BLaER1 treated with 17β-estradiol and CSF1 and Interleukin-3, amounts not matched to agents 10 nM and 100 nM (cell line): ENCODE data around the gene CCDC85C.

Experiments
- H3K27ac ChIP-seq, 11 experiments: shearing (Covaris generic); formaldehyde crosslinking; 2 replicates each; pipeline ENCODE4 v1.8.1; 2022
- H3K27me3 ChIP-seq, 11 experiments: shearing (Covaris generic); formaldehyde crosslinking; 2 replicates each; pipeline ENCODE4 v1.8.1; 2022
- H3K36me3 ChIP-seq, 11 experiments: shearing (Covaris generic); formaldehyde crosslinking; 2 replicates each; pipeline ENCODE4 v1.8.1; 2022
- H3K4me1 ChIP-seq, 10 experiments: shearing (Covaris generic); formaldehyde crosslinking; 2 replicates each; pipeline ENCODE4 v1.8.1; 2022
- H3K4me2 ChIP-seq, 11 experiments: shearing (Covaris generic); formaldehyde crosslinking; 2 replicates each; pipeline ENCODE4 v1.8.1; 2022
- H3K4me3 ChIP-seq, 10 experiments: shearing (Covaris generic); formaldehyde crosslinking; 2 replicates each; pipeline ENCODE4 v1.8.1; 2022
- H3K9ac ChIP-seq, 11 experiments: shearing (Covaris generic); formaldehyde crosslinking; 2 replicates each; pipeline ENCODE4 v1.8.1; 2022
- H3K9me3 ChIP-seq, 11 experiments: shearing (Covaris generic); formaldehyde crosslinking; replicated peaks in 1 of 11; 2 replicates each; pipeline ENCODE4 v1.8.1; 2022
- H4K20me1 ChIP-seq, 11 experiments: shearing (Covaris generic); formaldehyde crosslinking; 2 replicates each; pipeline ENCODE4 v1.8.1; 2022
- Cebpa-rat ChIP-seq, 11 experiments: shearing (Covaris generic); IDR thresholded peaks; 2 replicates each; pipeline ENCODE4 v1.8.1; 2022

CCDC85C gene

GRCh38 chr14:99552572-99553216, 51.3 kb downstream of the CCDC85C start:
- no peak overlapping the region for H3K4me3 ChIP-seq
- H4K20me1 ChIP-seq, result peaks cover 5 to 100% (median 79%) of the 10 kb centered on the region in 11 experiments; a peak in 20 of 22 replicates
- peak overlapping the region in 1 of 11 experiments; percentile 75; a peak in 4 of 22 replicates for H3K4me2 ChIP-seq
- no peaks in the 10 kb centered on the region for H3K9me3 ChIP-seq
- H3K27me3 ChIP-seq, result peaks cover 0 to 26% (median 0%) of the 10 kb centered on the region in 11 experiments; a peak in 8 of 22 replicates
- H3K9ac ChIP-seq, result no peak overlapping the region; a peak in 1 of 22 replicates
- no peak overlapping the region for H3K27ac ChIP-seq
- no peaks in the 10 kb centered on the region for H3K36me3 ChIP-seq
- TF ChIP-seq Cebpa-rat (IDR thresholded peaks at IDR 0.05), result no peak
- peaks cover 17 to 54% (median 49%) of the 10 kb centered on the region in 10 experiments for H3K4me1 ChIP-seq

- Histone ChIP-seq H3K4me3 (no peak overlapping the region), H3K27ac (no peak overlapping the region), H3K36me3 (no peaks in the 10 kb centered on the region), H3K27me3 (peaks cover 0 to 32% (median 0%) of the 10 kb centered on the region in 11 experiments; a peak in 8 of 22 replicates), H4K20me1 (peaks cover 5 to 100% (median 84%) of the 10 kb centered on the region in 11 experiments; a peak in 20 of 22 replicates), H3K9me3 (no peaks in the 10 kb centered on the region), H3K4me2 (peak overlapping the region in 5 of 11 experiments; percentile 75 to 92 (median 84); a peak in 6 of 22 replicates), H3K9ac (no peak overlapping the region; a peak in 1 of 22 replicates), H3K4me1 (peaks cover 17 to 60% (median 55%) of the 10 kb centered on the region in 10 experiments)
- no peak for TF ChIP-seq Cebpa-rat (IDR thresholded peaks at IDR 0.05)
Measured at GRCh38 chr14:99552021-99552553, 51.9 kb downstream of the CCDC85C start.

DNA sequence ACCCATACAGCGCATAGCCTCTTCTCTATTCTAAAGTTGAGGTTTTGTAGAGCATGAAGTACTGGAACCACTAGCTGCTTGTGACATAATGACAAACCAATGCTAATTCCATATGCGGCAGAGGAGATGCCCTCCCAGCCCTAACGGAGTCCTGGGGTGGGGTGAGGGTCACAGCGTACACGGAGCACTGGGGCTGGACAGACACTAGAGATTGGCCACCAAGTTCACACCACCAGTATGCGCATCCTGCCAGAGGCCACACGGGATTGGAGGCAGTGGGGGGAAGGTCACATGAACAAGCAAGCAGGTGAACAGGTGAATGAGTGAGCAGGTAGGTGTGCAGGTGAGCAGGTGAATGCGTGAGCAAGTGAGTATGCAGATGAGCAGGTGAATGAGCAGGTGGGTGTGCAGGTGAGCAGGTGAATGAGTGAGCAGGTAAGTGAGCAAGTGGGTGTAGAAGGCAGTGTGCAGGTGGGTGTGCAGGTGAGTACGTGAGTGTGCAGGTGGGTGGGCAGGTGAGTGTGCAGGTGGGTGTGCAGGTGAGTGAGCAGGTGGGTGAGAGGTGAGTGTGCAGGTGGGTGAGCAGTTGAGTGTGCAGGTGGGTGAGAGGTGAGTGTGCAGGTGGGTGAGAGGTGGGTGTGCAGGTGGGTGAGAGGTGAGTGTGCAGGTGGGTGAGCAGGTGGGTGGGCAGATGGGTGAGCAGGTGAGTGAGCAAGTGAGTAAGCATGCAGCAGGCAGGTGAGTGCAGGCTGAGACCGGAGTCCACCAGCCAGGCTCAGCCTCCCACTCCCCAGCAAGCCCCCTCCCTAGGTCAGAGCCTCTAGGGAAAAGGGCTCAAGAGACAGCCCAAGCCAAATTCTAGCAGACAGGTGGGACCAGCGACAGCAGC, 52.7 kb downstream of the CCDC85C start:
- Histone ChIP-seq H3K36me3 (no peaks in the 10 kb centered on the region), H3K4me2 (peak overlapping the region in 9 of 11 experiments; percentile 44 to 92 (median 75); a peak in 17 of 22 replicates), H3K9ac (no peak overlapping the region), H3K4me3 (no peak overlapping the region), H3K27ac (no peak overlapping the region), H3K4me1 (peaks cover 17 to 68% (median 63%) of the 10 kb centered on the region in 10 experiments), H4K20me1 (peaks cover 5 to 100% (median 91%) of the 10 kb centered on the region in 11 experiments; a peak in 20 of 22 replicates), H3K27me3 (peaks cover 0 to 40% (median 0%) of the 10 kb centered on the region in 11 experiments; a peak in 8 of 22 replicates), H3K9me3 (no peaks in the 10 kb centered on the region)
- no peak for TF ChIP-seq Cebpa-rat (IDR thresholded peaks at IDR 0.05)

GRCh38 chr14:99550387-99550992, 53.5 kb downstream of the CCDC85C start:
- H3K9ac ChIP-seq, result peak overlapping the region in 2 of 11 experiments; percentile 53 to 63; a peak in 1 of 22 replicates
- no peaks in the 10 kb centered on the region for H3K9me3 ChIP-seq
- H3K4me2 ChIP-seq, result peak overlapping the region in 10 of 11 experiments; percentile 28 to 92 (median 74); a peak in 18 of 22 replicates
- peaks cover 0 to 43% (median 0%) of the 10 kb centered on the region in 11 experiments; a peak in 8 of 22 replicates for H3K27me3 ChIP-seq
- peaks cover 17 to 76% (median 68%) of the 10 kb centered on the region in 10 experiments for H3K4me1 ChIP-seq
- peak overlapping the region in 1 of 11 experiments; percentile 59; a peak in 1 of 22 replicates for H3K27ac ChIP-seq
- peaks cover 5 to 100% (median 94%) of the 10 kb centered on the region in 11 experiments; a peak in 20 of 22 replicates for H4K20me1 ChIP-seq
- H3K36me3 ChIP-seq, result no peaks in the 10 kb centered on the region
- no peak for TF ChIP-seq Cebpa-rat (IDR thresholded peaks at IDR 0.05)
- no peak overlapping the region for H3K4me3 ChIP-seq

DNA sequence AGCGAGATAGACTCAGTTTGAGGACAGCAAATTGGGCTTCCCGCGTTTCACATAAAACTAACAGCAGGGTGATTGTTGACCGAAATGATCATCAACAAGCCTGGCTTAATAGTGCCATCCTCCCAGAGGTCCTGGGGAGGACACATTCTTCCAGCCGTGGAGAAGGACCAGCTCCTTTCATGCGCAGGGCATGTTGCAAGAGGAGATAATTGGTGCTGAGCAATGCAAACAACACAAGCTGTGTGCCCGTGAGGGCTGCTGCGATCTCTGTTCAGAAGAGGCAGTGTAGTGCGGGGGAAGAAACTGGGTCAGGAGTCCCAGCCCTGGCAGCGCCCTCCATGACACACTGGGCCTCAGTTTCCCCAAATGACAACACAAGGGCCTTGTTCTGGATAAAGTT, 54.3 kb downstream of the CCDC85C start:
- Histone ChIP-seq H3K4me1 (peaks cover 17 to 83% (median 68%) of the 10 kb centered on the region in 10 experiments), H3K27me3 (peaks cover 0 to 43% (median 0%) of the 10 kb centered on the region in 11 experiments; a peak in 8 of 22 replicates), H3K9ac (peak overlapping the region in 4 of 11 experiments; percentile 39 to 63 (median 48); a peak in 5 of 22 replicates), H3K4me2 (peak overlapping the region in 10 of 11 experiments; percentile 3 to 92 (median 74); a peak in 19 of 22 replicates), H4K20me1 (peaks cover 5 to 100% (median 94%) of the 10 kb centered on the region in 11 experiments; a peak in 20 of 22 replicates), H3K27ac (peak overlapping the region in 4 of 11 experiments; percentile 5 to 61 (median 58); a peak in 5 of 22 replicates), H3K36me3 (no peaks in the 10 kb centered on the region), H3K9me3 (no peaks in the 10 kb centered on the region), H3K4me3 (no peak overlapping the region)
- peak in 1 of 11 experiments; percentile 21; a peak in 1 of 22 replicates for TF ChIP-seq Cebpa-rat (IDR thresholded peaks at IDR 0.05)

GRCh38 chr14:99548871-99549515, 55.0 kb downstream of the CCDC85C start:
- Histone ChIP-seq H3K36me3 (no peaks in the 10 kb centered on the region), H3K4me1 (peaks cover 17 to 84% (median 67%) of the 10 kb centered on the region in 10 experiments), H3K27me3 (peaks cover 0 to 43% (median 0%) of the 10 kb centered on the region in 11 experiments; a peak in 8 of 22 replicates), H4K20me1 (peaks cover 5 to 100% (median 95%) of the 10 kb centered on the region in 11 experiments; a peak in 20 of 22 replicates), H3K9me3 (no peaks in the 10 kb centered on the region), H3K27ac (peak overlapping the region in 4 of 11 experiments; percentile 5 to 61 (median 58); a peak in 8 of 22 replicates), H3K9ac (peak overlapping the region in 4 of 11 experiments; percentile 39 to 63 (median 48); a peak in 8 of 22 replicates), H3K4me3 (peak overlapping the region in 3 of 10 experiments; percentile 13 to 46 (median 25); a peak in 4 of 20 replicates), H3K4me2 (peak overlapping the region; percentile 3 to 92 (median 73))
- no peak for TF ChIP-seq Cebpa-rat (IDR thresholded peaks at IDR 0.05)

GRCh38 chr14:99548255-99548654, 55.8 kb downstream of the CCDC85C start:
- Histone ChIP-seq H4K20me1 (peaks cover 5 to 100% (median 98%) of the 10 kb centered on the region in 11 experiments; a peak in 20 of 22 replicates), H3K9ac (peak overlapping the region in 5 of 11 experiments; percentile 13 to 63 (median 42); a peak in 7 of 22 replicates), H3K9me3 (no peaks in the 10 kb centered on the region), H3K4me3 (peak overlapping the region in 4 of 10 experiments; percentile 5 to 46 (median 19); a peak in 5 of 20 replicates), H3K27ac (peak overlapping the region in 4 of 11 experiments; percentile 5 to 61 (median 57); a peak in 7 of 22 replicates), H3K36me3 (no peaks in the 10 kb centered on the region), H3K4me1 (peaks cover 17 to 88% (median 67%) of the 10 kb centered on the region in 10 experiments), H3K27me3 (peaks cover 0 to 43% (median 0%) of the 10 kb centered on the region in 11 experiments; a peak in 8 of 22 replicates), H3K4me2 (peak overlapping the region; percentile 3 to 92 (median 73); a peak in 20 of 22 replicates)
- no peak for TF ChIP-seq Cebpa-rat (IDR thresholded peaks at IDR 0.05)
